Measurements from ENCODE around the gene OPCML. TPM values are rescaled to one million over a fixed set of nuclear protein-coding genes. Genes with fewer than 3 reads are reported as not detected.

Gene OPCML
- total RNA-seq, 1 donor from 2014 or later = 0.09 TPM

GRCh38 chr11:132448334-132448995, 1083.8 kb downstream of the OPCML start:
- DNase-seq (ENCODE audit: low spot score) = no peak

GRCh38 chr11:132447761-132448160, 1084.5 kb downstream of the OPCML start:
- no peak for DNase-seq (ENCODE audit: low spot score)

- no peak for DNase-seq (ENCODE audit: low spot score)
These were observed 1086.4 kb downstream of the OPCML start for GRCh38 chr11:132445859-132446291.

- DNase-seq (ENCODE audit: low spot score) = no peak
These were observed 1087.4 kb downstream of the OPCML start for GRCh38 chr11:132444911-132445310.

GRCh38 chr11:132439711-132440255, 1092.5 kb downstream of the OPCML start:
- no peak for DNase-seq (ENCODE audit: low spot score)

GRCh38 chr11:132438418-132438817, 1093.9 kb downstream of the OPCML start:
- no peak for DNase-seq (ENCODE audit: low spot score)

- no peak for DNase-seq (ENCODE audit: low spot score)
These were observed 1101.8 kb downstream of the OPCML start for GRCh38 chr11:132430429-132431062.

- DNase-seq (ENCODE audit: low spot score) = no peak
These were observed 1102.6 kb downstream of the OPCML start for GRCh38 chr11:132429685-132430084.

- no peak for DNase-seq (ENCODE audit: low spot score)
These were observed 1104.7 kb downstream of the OPCML start for GRCh38 chr11:132427611-132428010.

GRCh38 chr11:132424433-132424832, 1107.9 kb downstream of the OPCML start:
- no peak for DNase-seq (ENCODE audit: low spot score)

GRCh38 chr11:132423266-132423665, 1109.0 kb downstream of the OPCML start:
- DNase-seq (ENCODE audit: low spot score) = no peak

- no peak for DNase-seq (ENCODE audit: low spot score)
These were observed 1109.6 kb downstream of the OPCML start for GRCh38 chr11:132422722-132423121.

- DNase-seq (ENCODE audit: low spot score) = no peak
These were observed 1110.7 kb downstream of the OPCML start for GRCh38 chr11:132421555-132421954.

GRCh38 chr11:132414451-132414850, 1117.8 kb downstream of the OPCML start:
- no peak for DNase-seq (ENCODE audit: low spot score)

- no peak for DNase-seq (ENCODE audit: low spot score)
These were observed 1121.9 kb downstream of the OPCML start for GRCh38 chr11:132410383-132410782.

GRCh38 chr11:132409573-132410355, 1122.5 kb downstream of the OPCML start:
- DNase-seq (ENCODE audit: low spot score) = no peak

GRCh38 chr11:132408877-132409276, 1123.4 kb downstream of the OPCML start:
- DNase-seq (ENCODE audit: low spot score) = no peak

- no peak for DNase-seq (ENCODE audit: low spot score)
These were observed 1126.6 kb downstream of the OPCML start for GRCh38 chr11:132405728-132406127.

GRCh38 chr11:132402071-132402684, 1130.1 kb downstream of the OPCML start:
- DNase-seq (ENCODE audit: low spot score) = no peak

- no peak for DNase-seq (ENCODE audit: low spot score)
These were observed 1136.0 kb downstream of the OPCML start for GRCh38 chr11:132396318-132396717.

- DNase-seq (ENCODE audit: low spot score) = no peak
These were observed 1136.9 kb downstream of the OPCML start for GRCh38 chr11:132395434-132395833.

GRCh38 chr11:132379540-132379939, 1152.8 kb downstream of the OPCML start:
- no peak for DNase-seq (ENCODE audit: low spot score)

Data from mucosa of gallbladder (tissue), 1 donor.